Hepatocyte (in vitro differentiated cells): ENCODE data around the gene MTA1.

Experiments used
- CTCF ChIP-seq: fragments of 200-600 bp; sonication (generic); IDR thresholded peaks from 2 replicates; pipeline ENCODE4 v1.5.1; 2016; ENCODE audit warnings: antibody characterized with exemption, mild to moderate bottlenecking; ENCODE audit not compliant: poor library complexity
- EZH2 ChIP-seq: fragments of 200-600 bp; sonication (generic); IDR thresholded peaks from 2 replicates; pipeline ENCODE4 v1.6.1; 2016; ENCODE audit warnings: antibody characterized with exemption, mild to moderate bottlenecking, borderline replicate concordance
- EZH2phosphoT487 ChIP-seq: fragments of 200-600 bp; sonication (generic); IDR thresholded peaks from one replicate; pipeline ENCODE4 v1.6.1; 2018; ENCODE audit warnings: antibody characterized with exemption, mild to moderate bottlenecking, low read depth, moderate library complexity; ENCODE audit not compliant: unreplicated experiment, severe bottlenecking

GRCh38 chr14:105417690-105418121 lies 1.9 kb upstream of the MTA1 start:
- TF ChIP-seq CTCF (no peak), EZH2 (no peak), EZH2phosphoT487 (no peak)
